Gastroesophageal sphincter (tissue), 4 donors: ENCODE data around the gene USP40. TPM values are rescaled to one million over a fixed set of nuclear protein-coding genes. Genes with fewer than 3 reads are reported as not detected.

Experiments
- ATAC-seq: fragments of 150-250 bp; one replicate; pipeline ENCODE4 v1.9.1; 2016; ENCODE audit warnings: mild to moderate bottlenecking, moderate library complexity
- H3K27ac ChIP-seq, 4 donors: fragments of 200-600 bp; sonication (generic) in 3 of 4; 1 replicate in 3 of 4; 2 replicates in 1 of 4; pipeline ENCODE4 v1.5.1; 2016 to 2019
- H3K27me3 ChIP-seq: fragments of 200-600 bp; sonication (generic); one replicate; pipeline ENCODE4 v1.5.1; 2019
- H3K36me3 ChIP-seq, 2 donors: fragments of 200-600 bp; sonication (generic); one replicate each; pipeline ENCODE4 v1.5.1; 2019; ENCODE audit warnings: control low read depth in 1 of 2
- H3K4me1 ChIP-seq, 3 donors: fragments of 200-600 bp; sonication (generic); 1 replicate in 2 of 3; 2 replicates in 1 of 3; pipeline ENCODE4 v1.5.1; 2016 to 2019; ENCODE audit warnings: control low read depth in 2 of 3
- H3K4me3 ChIP-seq, 2 donors: fragments of 200-600 bp; sonication (generic); one replicate each; pipeline ENCODE4 v1.5.1; 2019; ENCODE audit warnings: mild to moderate bottlenecking in 1 of 2, moderate library complexity in 1 of 2
- H3K9me3 ChIP-seq, 3 donors: fragments of 200-600 bp; sonication (generic); one replicate each; pipeline ENCODE4 v1.5.1; 2017 to 2019; ENCODE audit warnings: control low read depth in 2 of 3
- CTCF ChIP-seq, 4 experiments: fragments of 200-600 bp in 2 of 4; fragments of 450-650 bp in 2 of 4; sonication (generic) in 1 of 4; IDR thresholded peaks; one replicate each; pipeline ENCODE4 v1.5.1; 2017 to 2019; ENCODE audit warnings: antibody characterized with exemption in 4 of 4, mild to moderate bottlenecking in 2 of 4, moderate library complexity in 2 of 4
- EP300 ChIP-seq: sonication (generic); formaldehyde crosslinking; IDR thresholded peaks from one replicate; pipeline ENCODE4 v1.6.1; 2017; ENCODE audit warnings: antibody characterized with exemption, mild to moderate bottlenecking
- POLR2A ChIP-seq, 2 donors: fragments of 450-650 bp; IDR thresholded peaks; one replicate each; pipeline ENCODE4 v1.6.1; 2017; ENCODE audit warnings: antibody characterized with exemption in 2 of 2, mild to moderate bottlenecking in 2 of 2, moderate library complexity in 1 of 2
- POLR2AphosphoS5 ChIP-seq: sonication (generic); formaldehyde crosslinking; IDR thresholded peaks from one replicate; pipeline ENCODE4 v1.6.1; 2017; ENCODE audit warnings: antibody characterized with exemption
- WGBS, 2 donors: methylation state at CpG; one replicate each; pipeline ENCODE4 v1.1.5; 2018; ENCODE audit warnings: low coverage in 1 of 2; 5-methylcytosine and 5-hydroxymethylcytosine counted together
- total RNA-seq, 4 donors: library from RNA; depleted of rRNA; stranded (reverse); fragments of >200 nt; gene quantifications; one replicate each; pipeline ENCODE4 v1.1.0, GENCODE V29; 2016

The USP40 gene
- total RNA-seq: 10 to 100 TPM; 13.5 to 52.6 (median 18.2) TPM

- WGBS, 2 donors: 0 to 1% methylated on average over 14 to 17 of the region's 51 CpGs
- peak; percentile 98 for ATAC-seq
- Histone ChIP-seq H3K4me1 (peaks cover 0 to 23% (median 3%) of the 10 kb centered on the region in 3 donors), H3K4me3 (peak within 1 kb of the TSS; percentile 88 to 94), H3K27ac (peak within 1 kb of the TSS; percentile 89 to 94 (median 91)), H3K36me3 (no peaks in the 10 kb centered on the region), H3K9me3 (no peaks in the 10 kb centered on the region), H3K27me3 (no peaks in the 10 kb centered on the region)
- TF ChIP-seq POLR2A (IDR thresholded peaks at IDR 0.05): peak; percentile 72 to 80
- TF ChIP-seq POLR2AphosphoS5: peak; percentile 94
- no peak for TF ChIP-seq EP300
- TF ChIP-seq CTCF (IDR thresholded peaks at IDR 0.05): no peak
Measured at GRCh38 chr2:233566141-233566956, at the start of gene USP40. USP40 (minus strand) TSS chr2:233566782; CDS start chr2:233565554, 1,228 bp downstream.

- H3K4me3 ChIP-seq: no peak overlapping the region
- no peaks in the 10 kb centered on the region for H3K27me3 ChIP-seq
- H3K4me1 ChIP-seq: no peaks in the 10 kb centered on the region
- peaks cover 0 to 34% (median 0%) of the 10 kb centered on the region in 3 donors for H3K9me3 ChIP-seq
- TF ChIP-seq POLR2AphosphoS5: no peak
- TF ChIP-seq CTCF (IDR thresholded peaks at IDR 0.05): no peak
- TF ChIP-seq POLR2A (IDR thresholded peaks at IDR 0.05): no peak
- TF ChIP-seq EP300: no peak
- WGBS, 2 donors: 57 to 80% methylated on average over 4 of the region's 4 CpGs
- H3K36me3 ChIP-seq: no peaks in the 10 kb centered on the region
- H3K27ac ChIP-seq: no peak overlapping the region
- no peak for ATAC-seq
Measured at GRCh38 chr2:233611284-233611683, 44.7 kb upstream of the USP40 start.

GRCh38 chr2:233605680-233606079, 39.1 kb upstream of the USP40 start:
- no peaks in the 10 kb centered on the region for H3K4me1 ChIP-seq
- ATAC-seq: no peak
- WGBS, 2 donors: 67 to 86% methylated on average over 1 of the region's 1 CpG

GRCh38 chr2:233604826-233605225, 38.2 kb upstream of the USP40 start:
- Histone ChIP-seq H3K36me3 (no peaks in the 10 kb centered on the region), H3K4me3 (no peak overlapping the region), H3K27ac (no peak overlapping the region), H3K4me1 (no peaks in the 10 kb centered on the region), H3K27me3 (no peaks in the 10 kb centered on the region), H3K9me3 (no peaks in the 10 kb centered on the region)
- no peak for ATAC-seq
- WGBS, 2 donors: 83 to 90% methylated on average over 3 of the region's 3 CpGs
- TF ChIP-seq EP300 (no peak), CTCF (IDR thresholded peaks at IDR 0.05) (no peak), POLR2A (IDR thresholded peaks at IDR 0.05) (no peak), POLR2AphosphoS5 (no peak)

More at GRCh38 chr2:233605680-233606079, 39.1 kb upstream of the USP40 start:
- Histone ChIP-seq H3K27me3 (no peaks in the 10 kb centered on the region), H3K27ac (no peak overlapping the region), H3K9me3 (no peaks in the 10 kb centered on the region), H3K36me3 (no peaks in the 10 kb centered on the region), H3K4me3 (no peak overlapping the region)
- no peak for TF ChIP-seq CTCF (IDR thresholded peaks at IDR 0.05)
- no peak for TF ChIP-seq POLR2A (IDR thresholded peaks at IDR 0.05)
- no peak for TF ChIP-seq POLR2AphosphoS5
- TF ChIP-seq EP300: no peak

- Histone ChIP-seq H3K4me3 (no peak overlapping the region), H3K27ac (no peak overlapping the region), H3K4me1 (no peaks in the 10 kb centered on the region), H3K9me3 (no peaks in the 10 kb centered on the region), H3K27me3 (no peaks in the 10 kb centered on the region), H3K36me3 (no peaks in the 10 kb centered on the region)
- WGBS, 2 donors: 78 to 80% methylated on average over 1 to 3 of the region's 4 CpGs
- TF ChIP-seq POLR2AphosphoS5 (no peak), CTCF (IDR thresholded peaks at IDR 0.05) (no peak), POLR2A (IDR thresholded peaks at IDR 0.05) (no peak), EP300 (no peak)
- no peak for ATAC-seq
Measured at GRCh38 chr2:233603520-233603919, 36.9 kb upstream of the USP40 start.
